KMS-11 (cell line): ENCODE results near the gene CELF4.

ENCODE experiments used
- H2AFZ ChIP-seq: fragments of 200-600 bp; sonication (generic); 2 replicates; pipeline ENCODE4 v1.6.1; 2016; ENCODE audit warnings: antibody characterized with exemption, mixed run types, low read depth
- H3K27ac ChIP-seq: fragments of 200-600 bp; sonication (generic); 2 replicates; pipeline ENCODE4 v1.6.1; 2016; ENCODE audit warnings: mild to moderate bottlenecking, mixed run types
- H3K27me3 ChIP-seq: fragments of 200-600 bp; sonication (generic); 2 replicates; pipeline ENCODE4 v1.6.1; 2017; ENCODE audit warnings: mild to moderate bottlenecking, low read depth, mixed run types, moderate library complexity; ENCODE audit not compliant: insufficient read depth
- H3K36me3 ChIP-seq: fragments of 200-600 bp; sonication (generic); 2 replicates; pipeline ENCODE4 v1.6.1; 2017; ENCODE audit warnings: mild to moderate bottlenecking, mixed run types; ENCODE audit not compliant: insufficient read depth
- H3K4me1 ChIP-seq: fragments of 200-600 bp; sonication (generic); 2 replicates; pipeline ENCODE4 v1.6.1; 2016; ENCODE audit warnings: mild to moderate bottlenecking, low read depth, mixed run types; ENCODE audit not compliant: poor library complexity, severe bottlenecking
- H3K4me2 ChIP-seq: fragments of 200-600 bp; sonication (generic); 2 replicates; pipeline ENCODE4 v1.7.0; 2016; ENCODE audit warnings: mild to moderate bottlenecking, mixed run types
- H3K4me3 ChIP-seq: fragments of 200-600 bp; sonication (generic); IDR thresholded peaks from 2 replicates; pipeline ENCODE4 v1.6.1; 2017; ENCODE audit warnings: low read depth, low read length, mixed read lengths; ENCODE audit not compliant: insufficient read depth
- H3K79me2 ChIP-seq: fragments of 200-600 bp; sonication (generic); 2 replicates; pipeline ENCODE4 v1.6.1; 2016; ENCODE audit warnings: low read depth, mixed run types; ENCODE audit not compliant: insufficient read depth
- H3K9ac ChIP-seq: fragments of 200-600 bp; sonication (generic); 2 replicates; pipeline ENCODE4 v1.6.1; 2016; ENCODE audit warnings: mild to moderate bottlenecking, mixed run types
- H4K20me1 ChIP-seq: fragments of 200-600 bp; sonication (generic); 2 replicates; pipeline ENCODE4 v1.6.1; 2016; ENCODE audit warnings: mild to moderate bottlenecking, mixed run types; ENCODE audit not compliant: insufficient read depth
- TF ChIP-seq, protein P1 (sequence below): fragments of 200-600 bp; sonication (generic); conservative IDR thresholded peaks from 2 replicates; pipeline ENCODE4 v1.6.1; 2017; ENCODE audit warnings: low read depth, mild to moderate bottlenecking, antibody characterized with exemption, low read length, moderate library complexity, mixed read lengths

Gene CELF4

DNA sequence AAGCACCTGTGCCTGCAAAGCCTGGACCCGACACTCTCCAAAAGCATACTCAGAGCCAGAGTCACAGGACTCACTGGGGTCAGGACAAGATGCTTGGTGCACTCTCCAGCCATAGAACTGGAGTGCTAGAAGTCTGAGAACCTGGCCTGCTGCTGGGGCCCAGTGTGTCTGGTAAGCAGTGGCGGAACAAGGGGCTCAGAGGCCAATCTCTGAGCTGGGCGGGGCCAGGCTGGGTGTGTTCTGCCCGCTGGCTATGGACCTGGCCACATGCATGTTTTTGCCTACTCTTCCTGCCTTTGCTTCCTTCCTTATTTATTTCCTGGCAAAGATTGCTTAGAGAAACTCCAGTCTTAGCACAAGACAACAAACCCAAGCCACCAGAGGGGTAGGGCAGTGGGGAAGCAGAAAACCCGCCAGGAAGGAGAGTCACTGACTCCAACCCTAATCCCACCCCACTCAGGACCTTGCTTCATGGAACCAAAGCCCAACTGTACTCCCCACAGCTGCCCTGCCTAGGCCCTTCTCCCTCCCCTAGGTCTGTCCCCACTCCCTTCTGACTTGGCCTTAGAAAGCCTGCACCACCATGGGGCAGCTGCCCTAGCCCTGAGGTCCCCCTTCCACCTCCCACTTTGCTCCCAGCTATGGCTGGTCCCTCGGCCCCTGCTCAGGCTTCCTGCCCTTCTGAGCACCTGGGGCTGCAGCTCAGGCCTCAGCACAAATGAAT is 315.5 kb downstream of the CELF4 start:
- Histone ChIP-seq H3K9ac (no peak overlapping the region), H3K4me3 (no peak overlapping the region), H3K4me2 (no peak overlapping the region), H3K79me2 (no peaks in the 10 kb centered on the region), H2AFZ (no peak overlapping the region), H3K27me3 (no peaks in the 10 kb centered on the region), H3K4me1 (no peaks in the 10 kb centered on the region), H4K20me1 (no peaks in the 10 kb centered on the region), H3K36me3 (no peaks in the 10 kb centered on the region), H3K27ac (no peak overlapping the region)
- TF ChIP-seq, protein P1, sequence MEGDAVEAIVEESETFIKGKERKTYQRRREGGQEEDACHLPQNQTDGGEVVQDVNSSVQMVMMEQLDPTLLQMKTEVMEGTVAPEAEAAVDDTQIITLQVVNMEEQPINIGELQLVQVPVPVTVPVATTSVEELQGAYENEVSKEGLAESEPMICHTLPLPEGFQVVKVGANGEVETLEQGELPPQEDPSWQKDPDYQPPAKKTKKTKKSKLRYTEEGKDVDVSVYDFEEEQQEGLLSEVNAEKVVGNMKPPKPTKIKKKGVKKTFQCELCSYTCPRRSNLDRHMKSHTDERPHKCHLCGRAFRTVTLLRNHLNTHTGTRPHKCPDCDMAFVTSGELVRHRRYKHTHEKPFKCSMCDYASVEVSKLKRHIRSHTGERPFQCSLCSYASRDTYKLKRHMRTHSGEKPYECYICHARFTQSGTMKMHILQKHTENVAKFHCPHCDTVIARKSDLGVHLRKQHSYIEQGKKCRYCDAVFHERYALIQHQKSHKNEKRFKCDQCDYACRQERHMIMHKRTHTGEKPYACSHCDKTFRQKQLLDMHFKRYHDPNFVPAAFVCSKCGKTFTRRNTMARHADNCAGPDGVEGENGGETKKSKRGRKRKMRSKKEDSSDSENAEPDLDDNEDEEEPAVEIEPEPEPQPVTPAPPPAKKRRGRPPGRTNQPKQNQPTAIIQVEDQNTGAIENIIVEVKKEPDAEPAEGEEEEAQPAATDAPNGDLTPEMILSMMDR = no peak

DNA sequence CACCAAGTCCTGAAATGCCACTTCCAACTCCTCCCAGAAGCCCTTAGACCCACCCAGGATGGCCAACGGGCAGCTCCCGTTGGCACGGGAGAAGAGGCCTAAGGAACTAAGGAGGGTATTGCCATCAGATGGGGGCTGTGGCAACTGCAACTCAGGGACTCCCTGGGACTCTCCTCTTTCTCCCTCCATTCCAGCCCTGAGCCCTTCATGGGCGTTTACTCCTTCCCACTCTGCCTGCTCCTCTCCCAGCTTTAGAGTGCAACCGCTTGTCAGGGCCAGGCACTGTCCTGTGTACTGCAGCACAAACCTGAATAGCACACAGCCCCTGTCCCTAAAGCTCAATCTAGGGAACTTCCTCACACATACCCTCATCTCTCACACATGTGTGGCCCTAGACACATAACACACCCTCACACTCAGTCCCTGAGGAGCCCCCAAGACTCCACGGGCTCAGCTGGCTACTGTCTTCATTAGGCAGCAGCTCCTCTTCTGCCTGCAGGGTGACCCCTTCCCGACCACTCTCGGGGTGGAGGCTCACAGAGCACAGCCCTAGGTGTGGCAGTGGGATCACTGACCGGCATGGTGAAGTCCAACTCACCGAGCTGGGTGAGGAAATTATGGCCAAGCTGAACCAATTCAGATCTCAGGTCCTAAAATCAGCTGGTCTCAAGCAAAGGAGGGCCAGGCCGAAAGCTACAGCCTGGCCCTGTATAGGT is 316.3 kb downstream of the CELF4 start:
- Histone ChIP-seq H3K4me3 (no peak overlapping the region), H3K4me2 (no peak overlapping the region)
- TF ChIP-seq, protein P1 = no peak

DNA sequence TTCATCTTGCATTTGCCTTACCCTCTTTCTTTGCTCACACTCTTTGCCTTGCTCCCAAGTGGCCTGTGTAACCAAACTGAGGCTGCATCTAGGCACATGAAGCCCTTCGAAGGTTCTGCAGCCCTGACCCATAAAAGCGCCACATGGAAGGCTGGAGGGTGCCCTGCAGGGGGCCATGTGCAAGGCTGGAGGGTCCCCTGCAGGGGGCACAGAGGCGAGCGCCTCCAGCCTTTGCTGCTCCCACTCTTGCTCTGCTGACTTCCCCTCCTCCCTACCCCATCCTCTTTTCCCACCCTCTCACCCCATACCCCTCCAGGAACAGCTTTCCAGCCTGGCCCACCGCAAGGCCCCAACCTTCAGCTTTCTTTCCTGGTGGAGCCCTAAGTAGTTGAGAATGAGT is 317.3 kb downstream of the CELF4 start:
- H3K4me2 ChIP-seq = no peak overlapping the region
- H3K27ac ChIP-seq = no peak overlapping the region
- H3K36me3 ChIP-seq = no peaks in the 10 kb centered on the region
- no peak overlapping the region for H3K9ac ChIP-seq
- H3K27me3 ChIP-seq = no peaks in the 10 kb centered on the region
- no peaks in the 10 kb centered on the region for H3K4me1 ChIP-seq
- H2AFZ ChIP-seq = no peak overlapping the region
- no peak overlapping the region for H3K4me3 ChIP-seq
- TF ChIP-seq, protein P1 = no peak
- no peaks in the 10 kb centered on the region for H4K20me1 ChIP-seq
- no peaks in the 10 kb centered on the region for H3K79me2 ChIP-seq

More for the DNA sequence above, 316.3 kb downstream of the CELF4 start:
- no peaks in the 10 kb centered on the region for H3K79me2 ChIP-seq
- H2AFZ ChIP-seq = no peak overlapping the region
- no peaks in the 10 kb centered on the region for H3K36me3 ChIP-seq
- no peaks in the 10 kb centered on the region for H3K27me3 ChIP-seq
- H3K4me1 ChIP-seq = no peaks in the 10 kb centered on the region
- H3K9ac ChIP-seq = no peak overlapping the region
- no peaks in the 10 kb centered on the region for H4K20me1 ChIP-seq
- H3K27ac ChIP-seq = no peak overlapping the region

DNA sequence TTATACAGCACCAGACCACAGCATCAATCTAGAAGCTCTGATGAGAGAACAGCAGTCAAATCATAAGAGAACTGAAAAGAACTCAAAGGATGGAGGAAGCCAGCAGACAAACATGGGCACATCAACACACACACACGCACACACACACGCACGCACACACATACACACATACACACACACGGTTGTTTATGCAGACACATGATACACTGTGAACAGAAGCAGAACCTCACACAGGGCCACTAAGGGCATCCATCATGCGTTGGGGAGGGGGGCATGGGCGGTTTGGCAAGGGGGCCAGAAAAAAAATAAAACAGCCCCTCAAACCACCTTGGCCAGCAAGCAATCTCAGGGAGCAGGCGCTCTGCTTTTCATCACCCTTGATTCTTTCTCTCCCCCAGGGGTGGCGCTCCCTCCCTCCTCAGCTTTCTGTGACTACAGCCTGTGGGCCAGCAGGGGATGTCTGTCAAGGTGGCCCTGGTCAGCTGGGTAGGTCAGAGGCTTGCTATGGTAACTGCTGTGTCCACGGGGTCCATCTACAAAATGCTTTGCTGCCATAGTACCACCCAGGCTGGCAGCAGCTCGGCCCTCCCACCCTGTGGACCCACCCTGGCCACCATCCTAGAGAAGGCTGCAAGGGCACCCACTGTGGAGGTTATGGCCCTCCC is 318.0 kb downstream of the CELF4 start:
- no peak overlapping the region for H3K9ac ChIP-seq
- no peaks in the 10 kb centered on the region for H3K27me3 ChIP-seq
- TF ChIP-seq, protein P1 = no peak
- no peaks in the 10 kb centered on the region for H3K4me1 ChIP-seq
- H3K27ac ChIP-seq = no peak overlapping the region
- no peaks in the 10 kb centered on the region for H4K20me1 ChIP-seq
- no peaks in the 10 kb centered on the region for H3K36me3 ChIP-seq
- no peak overlapping the region for H3K4me3 ChIP-seq
- no peaks in the 10 kb centered on the region for H3K79me2 ChIP-seq
- H2AFZ ChIP-seq = no peak overlapping the region
- H3K4me2 ChIP-seq = no peak overlapping the region
